SK-N-SH (cell line): ENCODE results near the gene MCEMP1. TPM values are rescaled to one million over a fixed set of nuclear protein-coding genes. Genes with fewer than 3 reads are reported as not detected.

Experiments used
- CTCF ChIA-PET: fragments of 300-600, 350-600 bp; formaldehyde crosslinking; extraction: SDS; loops from one replicate; lab custom pipeline; 2021; lab: Yijun Ruan, JAX
- POLR2A ChIA-PET: fragments of 350-600 bp; sonication (Branson Sonifier 250); formaldehyde crosslinking; extraction: SDS; loops from one replicate; lab custom pipeline; 2020; ENCODE audit warnings: antibody characterized with exemption, inconsistent platforms; lab: Yijun Ruan, JAX
- DNase-seq: peaks from one replicate; pipeline ENCODE4 v3.0.0; 2012
- H2AFZ ChIP-seq: fragments of 200-600 bp; sonication (generic); 2 replicates; pipeline ENCODE4 v1.8.1; 2016; ENCODE audit warnings: antibody characterized with exemption, mild to moderate bottlenecking, low read depth
- H3F3A ChIP-seq: fragments of 200-600 bp; sonication (generic); replicated peaks from 2 replicates; pipeline ENCODE3; 2016; ENCODE audit warnings: antibody characterized with exemption, mild to moderate bottlenecking; ENCODE audit not compliant: insufficient read depth
- H3K27ac ChIP-seq, 2 experiments: fragments of 200-500 bp in 1 of 2; fragments of 200-600 bp in 1 of 2; sonication (Bioruptor generic) in 1 of 2; sonication (generic), shearing (Covaris generic) in 1 of 2; 2 replicates each; pipeline versions ENCODE4 v1.5.1 to v1.6.1; 2014 to 2016; ENCODE audit warnings: low read depth in 2 of 2, inconsistent platforms in 1 of 2, low read length in 1 of 2, mild to moderate bottlenecking in 1 of 2, mixed read lengths in 1 of 2
- H3K27me3 ChIP-seq: fragments of 200-600 bp; sonication (generic), shearing (Covaris generic); 2 replicates; pipeline ENCODE4 v1.6.1; 2016; ENCODE audit warnings: mixed run types; ENCODE audit not compliant: insufficient read depth
- H3K36me3 ChIP-seq, 2 experiments: fragments of 200-500 bp in 1 of 2; fragments of 200-600 bp in 1 of 2; sonication (Bioruptor generic) in 1 of 2; sonication (generic) in 1 of 2; replicated peaks in 1 of 2; 2 replicates each; pipeline versions ENCODE3 to v1.5.1; 2014 to 2016; ENCODE audit warnings: low read length in 1 of 2, mild to moderate bottlenecking in 1 of 2; ENCODE audit not compliant: insufficient read depth in 2 of 2, control insufficient read depth in 1 of 2
- H3K4me1 ChIP-seq, 2 experiments: fragments of 200-500 bp in 1 of 2; fragments of 200-600 bp in 1 of 2; sonication (Bioruptor generic) in 1 of 2; sonication (generic), shearing (Covaris generic) in 1 of 2; 2 replicates each; pipeline versions ENCODE4 v1.5.1 to v1.6.1; 2014 to 2016; ENCODE audit warnings: low read depth in 1 of 2, low read length in 1 of 2, mixed run types in 1 of 2; ENCODE audit not compliant: insufficient read depth in 2 of 2, control insufficient read depth in 1 of 2
- H3K4me2 ChIP-seq: fragments of 200-600 bp; sonication (generic), shearing (Covaris generic); 2 replicates; pipeline ENCODE4 v1.6.1; 2017; ENCODE audit warnings: mixed run types
- H3K4me3 ChIP-seq, 2 experiments: fragments of 200-500 bp in 1 of 2; fragments of 200-600 bp in 1 of 2; sonication (Bioruptor generic) in 1 of 2; sonication (generic), shearing (Covaris generic) in 1 of 2; 2 replicates each; pipeline versions ENCODE4 v1.5.1 to v1.8.1; 2014 to 2016; ENCODE audit warnings: low read depth in 2 of 2, inconsistent platforms in 1 of 2, low read length in 1 of 2, mild to moderate bottlenecking in 1 of 2, mixed read lengths in 1 of 2, moderate library complexity in 1 of 2
- H3K79me2 ChIP-seq: fragments of 200-600 bp; sonication (generic); 2 replicates; pipeline ENCODE4 v1.8.1; 2017; ENCODE audit warnings: mild to moderate bottlenecking; ENCODE audit not compliant: insufficient read depth
- H3K9ac ChIP-seq: fragments of 200-600 bp; sonication (generic); 2 replicates; pipeline ENCODE4 v1.6.1; 2017; ENCODE audit warnings: mixed run types
- H3K9me2 ChIP-seq: fragments of 200-600 bp; sonication (generic); 2 replicates; pipeline ENCODE4 v1.6.1; 2017; ENCODE audit warnings: mixed run types
- H3K9me3 ChIP-seq: fragments of 200-600 bp; sonication (generic); 2 replicates; pipeline ENCODE4 v1.6.1; 2017; ENCODE audit warnings: mixed run types, mild to moderate bottlenecking, moderate library complexity
- H4K20me1 ChIP-seq: fragments of 200-600 bp; sonication (generic); 2 replicates; pipeline ENCODE4 v1.6.1; 2017; ENCODE audit warnings: mild to moderate bottlenecking, mixed run types; ENCODE audit not compliant: insufficient read depth
- ELF1 ChIP-seq: IDR thresholded peaks from 2 replicates; pipeline ENCODE4 v1.4.0; 2012
- EP300 ChIP-seq, 2 experiments: IDR thresholded peaks; 2 replicates each; pipeline versions ENCODE4 v1.4.0 to v1.6.1; 2012; ENCODE audit warnings: borderline replicate concordance in 1 of 2, low read depth in 1 of 2, low read length in 1 of 2
- FOXJ3 ChIP-seq: sonication (generic); formaldehyde crosslinking; IDR thresholded peaks from 2 replicates; pipeline ENCODE4 v1.5.1; 2020; ENCODE audit warnings: mild to moderate bottlenecking, missing genetic modification reagents
- FOXM1 ChIP-seq: IDR thresholded peaks from 2 replicates; pipeline ENCODE4 v1.4.0; 2012; ENCODE audit warnings: low read depth, mild to moderate bottlenecking
- GABPA ChIP-seq: IDR thresholded peaks from 2 replicates; pipeline ENCODE4 v1.4.0; 2012; ENCODE audit warnings: low read depth, mild to moderate bottlenecking
- GATA2 ChIP-seq: sonication (generic); formaldehyde crosslinking; IDR thresholded peaks from 2 replicates; pipeline ENCODE4 v1.5.0; 2020; ENCODE audit warnings: mild to moderate bottlenecking, missing genetic modification reagents
- MXI1 ChIP-seq: IDR thresholded peaks from 2 replicates; pipeline ENCODE4 v1.6.1; 2012; ENCODE audit warnings: mild to moderate bottlenecking, low read depth, low read length, improper control_type of control experiment
- NFIC ChIP-seq: IDR thresholded peaks from 2 replicates; pipeline ENCODE4 v1.4.0; 2012; ENCODE audit warnings: borderline replicate concordance
- NRF1 ChIP-seq: IDR thresholded peaks from 2 replicates; pipeline ENCODE4 v1.6.1; 2012; ENCODE audit warnings: low read depth, mild to moderate bottlenecking, low read length
- POLR2AphosphoS5 ChIP-seq: IDR thresholded peaks from 2 replicates; pipeline ENCODE4 v1.6.1; 2012; ENCODE audit warnings: low read depth, low read length
- RFX5 ChIP-seq: IDR thresholded peaks from 2 replicates; pipeline ENCODE4 v1.6.1; 2012; ENCODE audit warnings: mild to moderate bottlenecking, improper control_type of control experiment, low read length
- RXRA ChIP-seq: IDR thresholded peaks from 2 replicates; pipeline ENCODE4 v1.4.0; 2012; ENCODE audit warnings: low read depth, mild to moderate bottlenecking, borderline replicate concordance
- SIN3A ChIP-seq: IDR thresholded peaks from 2 replicates; pipeline ENCODE4 v1.6.1; 2012; ENCODE audit warnings: low read depth, mild to moderate bottlenecking, low read length, moderate library complexity, borderline replicate concordance
- SMC3 ChIP-seq: IDR thresholded peaks from 2 replicates; pipeline ENCODE4 v1.6.1; 2012; ENCODE audit warnings: low read depth, low read length, improper control_type of control experiment
- TAF1 ChIP-seq: IDR thresholded peaks from 2 replicates; pipeline ENCODE4 v1.6.1; 2012; ENCODE audit warnings: low read depth, mild to moderate bottlenecking, low read length, moderate library complexity, borderline replicate concordance
- TEAD4 ChIP-seq: IDR thresholded peaks from 2 replicates; pipeline ENCODE4 v1.4.0; 2012; ENCODE audit warnings: mild to moderate bottlenecking, borderline replicate concordance; ENCODE audit not compliant: insufficient read depth
- YY1 ChIP-seq: IDR thresholded peaks from 2 replicates; pipeline ENCODE4 v1.4.0; 2012; ENCODE audit warnings: low read depth, mild to moderate bottlenecking
- WGBS: methylation state at CpG from one replicate; pipeline ENCODE4 v1.1.6; 2017; ENCODE audit warnings: low lambda C conversion rate; 5-methylcytosine and 5-hydroxymethylcytosine counted together
- polyA plus RNA-seq, 3 experiments: library from polyadenylated mRNA; depleted of rRNA; stranded (reverse); fragments of >200 nt; gene quantifications; 2 replicates each; pipeline ENCODE4 v1.2.3, GENCODE V29; 2012
- TF ChIP-seq, protein P1 (sequence below): IDR thresholded peaks from 2 replicates; pipeline ENCODE4 v1.4.0; 2012; ENCODE audit warnings: low read depth
- TF ChIP-seq, protein P2 (sequence below): IDR thresholded peaks from 2 replicates; pipeline ENCODE4 v1.6.1; 2012; ENCODE audit warnings: mild to moderate bottlenecking, low read depth, low read length, moderate library complexity
- TF ChIP-seq, protein P3 (sequence below): IDR thresholded peaks from 2 replicates; pipeline ENCODE4 v1.4.0; 2012; ENCODE audit warnings: low read depth, borderline replicate concordance
- TF ChIP-seq, protein P4 (sequence below): IDR thresholded peaks from 2 replicates; pipeline ENCODE4; 2012

The MCEMP1 gene
- polyA plus RNA-seq, 1 of the 3 experiments (the other 2 are of a cell fraction), result not detected

DNA sequence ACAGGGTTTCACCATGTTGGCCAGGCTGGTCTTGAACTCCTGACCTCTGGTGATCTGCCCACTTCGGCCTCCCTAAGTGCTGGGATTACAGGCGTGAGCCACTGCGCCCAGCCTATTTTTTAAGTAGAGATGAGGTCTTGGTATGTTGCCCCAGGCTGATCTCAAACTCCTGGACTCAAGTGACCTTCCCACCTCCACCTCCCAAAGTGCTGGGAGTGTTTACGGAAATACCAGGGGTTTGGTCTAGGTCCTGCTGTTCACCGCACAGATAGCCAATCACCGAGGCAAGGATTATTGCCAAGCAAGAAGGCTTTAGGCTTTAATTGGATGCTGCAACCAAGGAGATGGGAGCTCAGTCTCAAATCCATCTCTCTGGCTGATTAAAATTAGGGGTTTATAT is 43.5 kb downstream of the MCEMP1 start:
- Histone ChIP-seq H3K27ac (no peak overlapping the region), H3F3A (no peaks in the 10 kb centered on the region), H3K4me3 (no peak overlapping the region), H3K9ac (no peak overlapping the region), H3K79me2 (no peaks in the 10 kb centered on the region), H2AFZ (no peak overlapping the region), H4K20me1 (no peaks in the 10 kb centered on the region), H3K36me3 (no peaks in the 10 kb centered on the region), H3K4me2 (no peak overlapping the region), H3K4me1 (no peaks in the 10 kb centered on the region), H3K9me3 (no peaks in the 10 kb centered on the region)
- ChIA-PET POLR2A (no interaction called here), CTCF (interaction anchor here (0.7 kb wide), 1 partner anchor 152 kb away, joined by 3 read pairs; no protein-coding TSS in a partner anchor)
- no peak for DNase-seq
- 36% methylated on average over 6 of the region's 6 CpGs for WGBS
- TF ChIP-seq, protein P1, sequence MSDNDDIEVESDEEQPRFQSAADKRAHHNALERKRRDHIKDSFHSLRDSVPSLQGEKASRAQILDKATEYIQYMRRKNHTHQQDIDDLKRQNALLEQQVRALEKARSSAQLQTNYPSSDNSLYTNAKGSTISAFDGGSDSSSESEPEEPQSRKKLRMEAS, result no peak
- TF ChIP-seq FOXM1, result no peak
- TF ChIP-seq SMC3, result no peak
- TF ChIP-seq, protein P2, sequence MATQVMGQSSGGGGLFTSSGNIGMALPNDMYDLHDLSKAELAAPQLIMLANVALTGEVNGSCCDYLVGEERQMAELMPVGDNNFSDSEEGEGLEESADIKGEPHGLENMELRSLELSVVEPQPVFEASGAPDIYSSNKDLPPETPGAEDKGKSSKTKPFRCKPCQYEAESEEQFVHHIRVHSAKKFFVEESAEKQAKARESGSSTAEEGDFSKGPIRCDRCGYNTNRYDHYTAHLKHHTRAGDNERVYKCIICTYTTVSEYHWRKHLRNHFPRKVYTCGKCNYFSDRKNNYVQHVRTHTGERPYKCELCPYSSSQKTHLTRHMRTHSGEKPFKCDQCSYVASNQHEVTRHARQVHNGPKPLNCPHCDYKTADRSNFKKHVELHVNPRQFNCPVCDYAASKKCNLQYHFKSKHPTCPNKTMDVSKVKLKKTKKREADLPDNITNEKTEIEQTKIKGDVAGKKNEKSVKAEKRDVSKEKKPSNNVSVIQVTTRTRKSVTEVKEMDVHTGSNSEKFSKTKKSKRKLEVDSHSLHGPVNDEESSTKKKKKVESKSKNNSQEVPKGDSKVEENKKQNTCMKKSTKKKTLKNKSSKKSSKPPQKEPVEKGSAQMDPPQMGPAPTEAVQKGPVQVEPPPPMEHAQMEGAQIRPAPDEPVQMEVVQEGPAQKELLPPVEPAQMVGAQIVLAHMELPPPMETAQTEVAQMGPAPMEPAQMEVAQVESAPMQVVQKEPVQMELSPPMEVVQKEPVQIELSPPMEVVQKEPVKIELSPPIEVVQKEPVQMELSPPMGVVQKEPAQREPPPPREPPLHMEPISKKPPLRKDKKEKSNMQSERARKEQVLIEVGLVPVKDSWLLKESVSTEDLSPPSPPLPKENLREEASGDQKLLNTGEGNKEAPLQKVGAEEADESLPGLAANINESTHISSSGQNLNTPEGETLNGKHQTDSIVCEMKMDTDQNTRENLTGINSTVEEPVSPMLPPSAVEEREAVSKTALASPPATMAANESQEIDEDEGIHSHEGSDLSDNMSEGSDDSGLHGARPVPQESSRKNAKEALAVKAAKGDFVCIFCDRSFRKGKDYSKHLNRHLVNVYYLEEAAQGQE, result no peak
- no peak for TF ChIP-seq NRF1
- TF ChIP-seq TAF1, result no peak
- no peak for TF ChIP-seq EP300 (IDR thresholded peaks at IDR 0.05; ENCODE audit: borderline replicate concordance in 1 of 2, low read depth in 1 of 2, low read length in 1 of 2)
- no peak for TF ChIP-seq TEAD4
- TF ChIP-seq POLR2AphosphoS5, result no peak
- no peak for TF ChIP-seq MXI1
- no peak for TF ChIP-seq FOXJ3 (CRISPR knock-in tag)
- TF ChIP-seq SIN3A, result no peak
- no peak for TF ChIP-seq GATA2 (CRISPR knock-in tag)
- TF ChIP-seq, all 33 proteins: peak for 0
- Histone ChIP-seq H3K27me3 (peaks cover 65% of the 10 kb centered on the region), H3K9me2 (no peaks in the 10 kb centered on the region)

DNA sequence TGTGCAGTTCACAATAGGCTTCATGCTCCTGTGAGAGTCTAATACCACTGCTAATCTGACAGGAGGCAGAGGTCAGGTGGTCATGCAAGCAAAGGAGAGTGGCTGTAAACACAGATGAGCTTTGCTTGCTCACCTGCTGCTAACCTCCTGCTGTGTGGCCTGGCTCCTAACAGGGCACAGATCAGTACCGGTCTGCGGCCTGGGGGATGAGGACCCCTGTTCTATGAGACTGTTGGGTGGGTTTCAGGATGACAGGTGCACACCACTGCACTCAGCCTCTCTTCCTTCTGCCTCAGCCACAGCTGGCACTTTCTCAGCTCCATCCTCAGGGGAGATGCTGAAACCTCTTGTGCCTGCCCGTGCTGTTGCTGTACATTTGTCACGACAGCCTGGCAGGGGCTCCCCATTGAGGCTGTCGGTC is 45.4 kb downstream of the MCEMP1 start:
- no peak for DNase-seq
- H3K4me2 ChIP-seq, result no peak overlapping the region
- no peak overlapping the region for H2AFZ ChIP-seq
- no peaks in the 10 kb centered on the region for H4K20me1 ChIP-seq
- peaks cover 77% of the 10 kb centered on the region for H3K27me3 ChIP-seq
- H3K9me3 ChIP-seq, result no peaks in the 10 kb centered on the region
- no peaks in the 10 kb centered on the region for H3K36me3 ChIP-seq
- no peak overlapping the region for H3K27ac ChIP-seq
- H3K9me2 ChIP-seq, result no peaks in the 10 kb centered on the region
- TF ChIP-seq YY1 (no peak), ELF1 (no peak), NFIC (no peak), GABPA (no peak), RXRA (no peak), RFX5 (no peak)
- TF ChIP-seq, protein P3, sequence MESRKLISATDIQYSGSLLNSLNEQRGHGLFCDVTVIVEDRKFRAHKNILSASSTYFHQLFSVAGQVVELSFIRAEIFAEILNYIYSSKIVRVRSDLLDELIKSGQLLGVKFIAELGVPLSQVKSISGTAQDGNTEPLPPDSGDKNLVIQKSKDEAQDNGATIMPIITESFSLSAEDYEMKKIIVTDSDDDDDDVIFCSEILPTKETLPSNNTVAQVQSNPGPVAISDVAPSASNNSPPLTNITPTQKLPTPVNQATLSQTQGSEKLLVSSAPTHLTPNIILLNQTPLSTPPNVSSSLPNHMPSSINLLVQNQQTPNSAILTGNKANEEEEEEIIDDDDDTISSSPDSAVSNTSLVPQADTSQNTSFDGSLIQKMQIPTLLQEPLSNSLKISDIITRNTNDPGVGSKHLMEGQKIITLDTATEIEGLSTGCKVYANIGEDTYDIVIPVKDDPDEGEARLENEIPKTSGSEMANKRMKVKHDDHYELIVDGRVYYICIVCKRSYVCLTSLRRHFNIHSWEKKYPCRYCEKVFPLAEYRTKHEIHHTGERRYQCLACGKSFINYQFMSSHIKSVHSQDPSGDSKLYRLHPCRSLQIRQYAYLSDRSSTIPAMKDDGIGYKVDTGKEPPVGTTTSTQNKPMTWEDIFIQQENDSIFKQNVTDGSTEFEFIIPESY, result no peak
- TF ChIP-seq, protein P4, sequence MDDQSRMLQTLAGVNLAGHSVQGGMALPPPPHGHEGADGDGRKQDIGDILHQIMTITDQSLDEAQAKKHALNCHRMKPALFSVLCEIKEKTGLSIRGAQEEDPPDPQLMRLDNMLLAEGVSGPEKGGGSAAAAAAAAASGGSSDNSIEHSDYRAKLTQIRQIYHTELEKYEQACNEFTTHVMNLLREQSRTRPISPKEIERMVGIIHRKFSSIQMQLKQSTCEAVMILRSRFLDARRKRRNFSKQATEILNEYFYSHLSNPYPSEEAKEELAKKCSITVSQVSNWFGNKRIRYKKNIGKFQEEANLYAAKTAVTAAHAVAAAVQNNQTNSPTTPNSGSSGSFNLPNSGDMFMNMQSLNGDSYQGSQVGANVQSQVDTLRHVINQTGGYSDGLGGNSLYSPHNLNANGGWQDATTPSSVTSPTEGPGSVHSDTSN, result no peak
- TF ChIP-seq, protein P1, result no peak
- H3K9ac ChIP-seq, result no peak overlapping the region
- 17% methylated on average over 5 of the region's 5 CpGs for WGBS
- no peaks in the 10 kb centered on the region for H3K4me1 ChIP-seq
- H3K79me2 ChIP-seq, result no peaks in the 10 kb centered on the region
- ChIA-PET POLR2A (no interaction called here), CTCF (no interaction called here)
- H3K4me3 ChIP-seq, result no peak overlapping the region
- H3F3A ChIP-seq, result no peaks in the 10 kb centered on the region
